PC-3 (cell line): ENCODE measurements around the gene CLRN3.

Experiments
- EZH2 ChIP-seq: fragments of 300-600 bp; sonication (generic); IDR thresholded peaks from one replicate; pipeline ENCODE4 v1.6.1; 2017; ENCODE audit warnings: antibody characterized with exemption, mild to moderate bottlenecking, low read length; ENCODE audit not compliant: unreplicated experiment
- EZH2phosphoT487 ChIP-seq: fragments of 300-600 bp; sonication (generic); IDR thresholded peaks from 2 replicates; pipeline ENCODE4 v1.6.1; 2018; ENCODE audit warnings: mild to moderate bottlenecking, antibody characterized with exemption, low read length, borderline replicate concordance
- TF ChIP-seq, protein P1 (sequence below): fragments of 300-600 bp; sonication (generic); conservative IDR thresholded peaks from 2 replicates; pipeline ENCODE4 v1.5.1; 2017; ENCODE audit warnings: antibody characterized with exemption, low read depth, mild to moderate bottlenecking, low read length

DNA sequence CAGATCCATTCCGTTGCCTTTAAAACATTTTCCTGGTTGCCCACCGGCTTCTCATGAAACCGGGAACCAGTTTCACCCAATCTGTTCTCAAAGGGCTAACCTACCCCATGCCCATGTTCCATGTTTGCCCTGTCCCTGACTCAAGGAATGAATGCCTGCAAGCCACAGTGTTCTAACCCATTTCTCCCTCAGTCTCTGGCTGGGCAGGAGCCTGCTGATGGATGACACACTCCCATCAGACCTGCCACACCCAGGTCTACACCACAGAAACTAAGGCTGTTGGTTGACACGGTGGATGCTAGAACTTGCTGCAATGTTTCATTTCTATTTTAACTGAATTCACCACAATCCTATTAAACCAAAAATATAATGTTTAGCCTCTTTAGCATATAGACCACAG, 15.6 kb downstream of the CLRN3 start:
- TF ChIP-seq EZH2phosphoT487 = no peak
- TF ChIP-seq, protein P1, sequence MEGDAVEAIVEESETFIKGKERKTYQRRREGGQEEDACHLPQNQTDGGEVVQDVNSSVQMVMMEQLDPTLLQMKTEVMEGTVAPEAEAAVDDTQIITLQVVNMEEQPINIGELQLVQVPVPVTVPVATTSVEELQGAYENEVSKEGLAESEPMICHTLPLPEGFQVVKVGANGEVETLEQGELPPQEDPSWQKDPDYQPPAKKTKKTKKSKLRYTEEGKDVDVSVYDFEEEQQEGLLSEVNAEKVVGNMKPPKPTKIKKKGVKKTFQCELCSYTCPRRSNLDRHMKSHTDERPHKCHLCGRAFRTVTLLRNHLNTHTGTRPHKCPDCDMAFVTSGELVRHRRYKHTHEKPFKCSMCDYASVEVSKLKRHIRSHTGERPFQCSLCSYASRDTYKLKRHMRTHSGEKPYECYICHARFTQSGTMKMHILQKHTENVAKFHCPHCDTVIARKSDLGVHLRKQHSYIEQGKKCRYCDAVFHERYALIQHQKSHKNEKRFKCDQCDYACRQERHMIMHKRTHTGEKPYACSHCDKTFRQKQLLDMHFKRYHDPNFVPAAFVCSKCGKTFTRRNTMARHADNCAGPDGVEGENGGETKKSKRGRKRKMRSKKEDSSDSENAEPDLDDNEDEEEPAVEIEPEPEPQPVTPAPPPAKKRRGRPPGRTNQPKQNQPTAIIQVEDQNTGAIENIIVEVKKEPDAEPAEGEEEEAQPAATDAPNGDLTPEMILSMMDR = no peak
- TF ChIP-seq EZH2 = no peak
